ENCODE measurements around the gene HIF3A.
"Not testable (repeated sequence)": the region's sequence is repeated elsewhere in the genome, so short reads cannot be mapped to it uniquely, and the experiment has no call there.

The HIF3A gene

GRCh38 chr19:46357846-46358583 lies 61.2 kb downstream of the HIF3A start:
- DNase-seq (ENCODE audit: low read depth): no peak

GRCh38 chr19:46361915-46362314 lies 65.1 kb downstream of the HIF3A start:
- no peak for DNase-seq (ENCODE audit: low read depth)

- DNase-seq (ENCODE audit: low read depth): no peak
Observed at GRCh38 chr19:46364359-46364758, 67.5 kb downstream of the HIF3A start.

GRCh38 chr19:46365561-46365960 lies 68.7 kb downstream of the HIF3A start:
- DNase-seq (ENCODE audit: low read depth): no peak

GRCh38 chr19:46366620-46367292 lies 69.9 kb downstream of the HIF3A start:
- no peak for DNase-seq (ENCODE audit: low read depth)

GRCh38 chr19:46367426-46367825 lies 70.6 kb downstream of the HIF3A start:
- no peak for DNase-seq (ENCODE audit: low read depth)

- DNase-seq (ENCODE audit: low read depth): no peak
Observed at GRCh38 chr19:46368116-46368515, 71.3 kb downstream of the HIF3A start.

GRCh38 chr19:46369817-46370216 lies 73.0 kb downstream of the HIF3A start:
- no peak for DNase-seq (ENCODE audit: low read depth)

- no peak for DNase-seq (ENCODE audit: low read depth)
Observed at GRCh38 chr19:46371371-46371901, 74.6 kb downstream of the HIF3A start.

GRCh38 chr19:46372901-46373490 lies 76.2 kb downstream of the HIF3A start:
- no peak for DNase-seq (ENCODE audit: low read depth)

GRCh38 chr19:46373491-46374359 lies 76.9 kb downstream of the HIF3A start:
- no peak for DNase-seq (ENCODE audit: low read depth)

GRCh38 chr19:46374536-46375475 lies 78.0 kb downstream of the HIF3A start:
- DNase-seq (ENCODE audit: low read depth): no peak

- not testable (repeated sequence) for DNase-seq (ENCODE audit: low read depth)
Observed at GRCh38 chr19:46375476-46376067, 78.7 kb downstream of the HIF3A start.

- DNase-seq (ENCODE audit: low read depth): no peak
Observed at GRCh38 chr19:46376241-46377153, 79.7 kb downstream of the HIF3A start.

- no peak for DNase-seq (ENCODE audit: low read depth)
Observed at GRCh38 chr19:46378268-46378667, 81.4 kb downstream of the HIF3A start.

- no peak for DNase-seq (ENCODE audit: low read depth)
Observed at GRCh38 chr19:46380690-46381089, 83.8 kb downstream of the HIF3A start.

- DNase-seq (ENCODE audit: low read depth): no peak
Observed at GRCh38 chr19:46381346-46381745, 84.5 kb downstream of the HIF3A start.

- no peak for DNase-seq (ENCODE audit: low read depth)
Observed at GRCh38 chr19:46381756-46382345, 85.0 kb downstream of the HIF3A start.
